ENCODE measurements around the gene C1QL1.

The C1QL1 gene

GRCh38 chr17:44978807-44979206 is 10.7 kb upstream of the C1QL1 start:
- TF ChIP-seq POLR2A (IDR thresholded peaks at IDR 0.05; ENCODE audit: low read length) = no peak
- TF ChIP-seq GATA1 (IDR thresholded peaks at IDR 0.05; ENCODE audit: low read depth, low read length) = no peak
- no peak for DNase-seq

DNA sequence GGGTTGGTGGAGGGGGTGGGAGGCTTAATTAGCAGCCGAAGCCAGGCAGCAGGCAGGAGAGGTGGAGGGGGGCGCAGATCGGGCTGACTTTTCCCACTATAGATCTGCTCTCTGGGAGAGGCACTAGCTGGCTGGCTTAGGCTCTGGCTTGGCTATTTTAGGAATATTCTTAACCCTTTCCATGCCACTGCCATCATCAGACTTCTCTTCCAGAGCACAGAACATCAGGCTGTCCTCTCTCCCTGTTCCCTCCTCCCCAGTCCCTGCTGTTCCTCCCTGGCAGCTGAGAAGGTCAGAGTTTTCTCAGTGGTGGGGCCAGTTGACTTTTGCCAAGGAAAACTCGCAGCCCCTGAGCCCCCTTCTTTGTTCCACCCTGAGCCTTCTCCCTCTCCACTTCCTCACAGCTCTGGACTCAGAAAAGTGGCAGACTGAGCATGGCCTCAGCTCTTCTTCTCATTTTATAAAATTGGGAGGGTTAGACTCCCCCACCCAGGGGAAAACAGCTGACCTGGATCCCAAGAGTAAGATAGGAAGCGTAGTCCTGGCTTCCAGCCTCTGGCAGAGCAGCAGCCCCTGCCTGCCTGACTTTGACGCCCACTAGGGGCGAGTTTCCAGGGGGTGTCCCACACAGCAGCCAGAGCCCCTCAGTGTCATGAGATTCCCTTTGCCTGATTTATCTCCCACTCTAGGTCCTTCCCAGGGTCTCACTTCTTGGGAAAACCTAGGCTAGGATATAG is 9.9 kb upstream of the C1QL1 start:
- DNase-seq = no peak
- TF ChIP-seq GATA1 (IDR thresholded peaks at IDR 0.05; ENCODE audit: low read depth, low read length) (no peak), POLR2A (IDR thresholded peaks at IDR 0.05; ENCODE audit: low read length) (no peak)

- TF ChIP-seq GATA1 (IDR thresholded peaks at IDR 0.05; ENCODE audit: low read depth, low read length) = no peak
- TF ChIP-seq POLR2A (IDR thresholded peaks at IDR 0.05; ENCODE audit: low read length) = no peak
- DNase-seq = no peak
Measured at GRCh38 chr17:44977065-44977464, 9.0 kb upstream of the C1QL1 start.

- DNase-seq = no peak
- TF ChIP-seq POLR2A (IDR thresholded peaks at IDR 0.05; ENCODE audit: low read length) (no peak), GATA1 (IDR thresholded peaks at IDR 0.05; ENCODE audit: low read depth, low read length) (no peak)
Measured at GRCh38 chr17:44976206-44976605, 8.1 kb upstream of the C1QL1 start.

GRCh38 chr17:44972953-44973352 is 4.8 kb upstream of the C1QL1 start:
- DNase-seq = no peak
- TF ChIP-seq GATA1 (IDR thresholded peaks at IDR 0.05; ENCODE audit: low read depth, low read length) (no peak), POLR2A (IDR thresholded peaks at IDR 0.05; ENCODE audit: low read length) (no peak)

DNA sequence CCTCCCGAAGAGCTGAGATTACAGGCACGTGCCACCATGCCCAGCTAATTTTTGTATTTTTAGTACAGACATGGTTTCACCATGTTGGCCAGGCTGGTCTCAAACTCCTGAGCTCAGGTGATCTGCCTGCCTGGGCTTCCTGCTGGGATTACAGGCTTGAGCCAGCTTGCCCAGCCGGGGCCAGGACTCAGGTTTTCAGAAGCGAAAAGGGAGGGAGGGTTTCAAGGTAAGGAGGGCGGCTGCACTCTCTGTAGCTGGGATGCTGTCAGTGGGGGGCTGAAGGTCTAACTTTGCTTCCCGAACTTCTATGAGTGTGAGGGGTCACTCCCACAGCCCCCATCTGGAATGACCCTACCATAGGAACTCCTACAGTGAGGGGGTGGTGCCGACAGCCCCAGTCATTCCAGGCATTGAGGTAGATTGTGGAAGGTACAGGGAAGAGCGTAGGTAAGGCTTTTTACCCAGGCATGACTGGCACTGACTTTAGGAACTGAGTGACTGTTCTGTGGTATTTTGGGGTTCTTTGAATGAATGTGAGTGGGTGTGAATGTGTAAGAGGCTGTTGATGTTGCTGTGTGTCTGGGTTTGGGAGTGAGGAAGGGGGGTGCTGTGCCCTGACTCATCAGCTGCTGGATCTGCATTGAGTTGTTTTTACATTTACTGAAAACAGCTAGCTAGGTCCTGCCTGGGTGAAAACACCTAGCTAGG is 3.8 kb upstream of the C1QL1 start:
- DNase-seq = no peak
- TF ChIP-seq POLR2A (IDR thresholded peaks at IDR 0.05; ENCODE audit: low read length) (no peak), GATA1 (IDR thresholded peaks at IDR 0.05; ENCODE audit: low read depth, low read length) (no peak)

- no peak for DNase-seq
- no peak for TF ChIP-seq GATA1 (IDR thresholded peaks at IDR 0.05; ENCODE audit: low read depth, low read length)
- no peak for TF ChIP-seq POLR2A (IDR thresholded peaks at IDR 0.05; ENCODE audit: low read length)
Measured at GRCh38 chr17:44970136-44970741, 2.1 kb upstream of the C1QL1 start.

DNA sequence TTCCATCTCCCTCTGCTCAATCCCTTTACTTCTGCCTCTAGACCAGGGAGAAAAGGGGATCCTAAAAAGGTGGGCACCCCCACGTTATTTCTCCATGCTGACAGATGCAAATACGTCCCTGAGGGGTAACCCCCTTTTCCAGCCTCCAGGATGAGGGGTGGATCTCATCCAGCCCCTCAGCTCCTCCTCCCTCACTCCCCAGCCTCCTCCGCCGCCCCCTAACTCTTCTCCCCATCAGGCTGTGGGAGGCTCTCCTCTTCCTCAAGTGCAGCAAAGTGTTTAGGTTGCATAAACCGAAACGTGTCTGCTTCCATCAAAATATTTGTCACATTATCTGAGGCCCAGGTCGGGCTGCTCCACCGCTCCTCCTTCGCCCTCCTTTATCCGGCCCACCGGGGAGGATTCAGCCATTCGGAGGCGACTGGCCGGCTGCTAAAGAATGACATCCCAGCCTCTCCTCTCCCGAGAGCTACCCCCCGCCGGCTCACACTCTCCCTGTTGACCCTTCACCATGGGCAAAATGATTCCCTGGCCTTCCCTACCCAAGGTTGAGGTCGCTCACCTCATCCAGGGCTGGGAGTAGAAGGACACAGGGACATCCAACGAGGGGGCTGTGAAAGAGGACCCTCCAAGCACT is 1.2 kb upstream of the C1QL1 start:
- TF ChIP-seq POLR2A (IDR thresholded peaks at IDR 0.05; ENCODE audit: low read length) = no peak
- no peak for TF ChIP-seq GATA1 (IDR thresholded peaks at IDR 0.05; ENCODE audit: low read depth, low read length)
- no peak for DNase-seq

GRCh38 chr17:44967907-44968224 is 237 bp downstream of the C1QL1 start:
- TF ChIP-seq POLR2A (IDR thresholded peaks at IDR 0.05; ENCODE audit: low read length) (no peak), GATA1 (IDR thresholded peaks at IDR 0.05; ENCODE audit: low read depth, low read length) (no peak)
- no peak for DNase-seq

GRCh38 chr17:44967026-44967906 is 837 bp downstream of the C1QL1 start:
- TF ChIP-seq POLR2A (IDR thresholded peaks at IDR 0.05; ENCODE audit: low read length) = no peak
- TF ChIP-seq GATA1 (IDR thresholded peaks at IDR 0.05; ENCODE audit: low read depth, low read length) = no peak
- DNase-seq = no peak

GRCh38 chr17:44966348-44967025 is 1.6 kb downstream of the C1QL1 start:
- TF ChIP-seq GATA1 (IDR thresholded peaks at IDR 0.05; ENCODE audit: low read depth, low read length) (no peak), POLR2A (IDR thresholded peaks at IDR 0.05; ENCODE audit: low read length) (no peak)
- DNase-seq = no peak

DNA sequence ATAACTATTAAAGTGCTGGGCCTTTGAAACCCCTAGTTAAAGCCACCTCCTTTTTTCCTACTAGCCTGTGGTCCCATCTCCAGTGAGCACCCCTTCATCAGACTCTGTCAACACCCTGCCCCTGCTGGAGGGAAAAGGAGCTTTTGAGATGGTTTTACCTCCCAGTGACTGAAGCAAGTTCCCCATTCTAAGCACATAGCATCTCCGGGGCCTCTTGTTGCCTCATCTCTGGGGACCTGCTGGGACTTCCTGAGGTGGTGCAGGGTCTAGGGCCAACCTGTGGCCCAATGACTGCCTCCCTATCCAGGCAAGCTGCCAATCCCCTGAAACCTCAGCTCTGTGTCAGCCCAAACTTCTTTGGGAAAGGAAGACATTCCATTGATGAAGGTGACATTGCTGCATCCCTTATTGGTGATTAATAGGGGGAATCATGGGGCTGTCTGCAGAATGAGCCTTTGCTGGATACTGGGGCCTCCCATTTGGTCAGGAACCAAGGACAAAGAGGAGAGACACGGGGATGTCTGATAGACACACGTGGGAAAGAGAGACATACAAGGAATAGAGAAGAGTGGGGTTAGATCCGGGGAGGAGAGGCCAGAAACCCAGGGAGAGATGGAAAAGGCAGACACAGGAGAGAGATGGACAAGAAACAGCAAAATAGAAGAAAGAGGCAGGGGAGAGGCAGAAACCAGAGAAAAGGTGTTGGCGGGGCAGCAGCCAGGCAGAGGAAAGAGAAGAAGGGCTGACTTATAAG is 2.4 kb downstream of the C1QL1 start:
- TF ChIP-seq GATA1 (IDR thresholded peaks at IDR 0.05; ENCODE audit: low read depth, low read length) = no peak
- TF ChIP-seq POLR2A (IDR thresholded peaks at IDR 0.05; ENCODE audit: low read length) = no peak

More for the DNA sequence above, 2.4 kb downstream of the C1QL1 start:
- DNase-seq = no peak
